Measurements from ENCODE around the gene MTHFSD. TPM values are rescaled to one million over a fixed set of nuclear protein-coding genes. Genes with fewer than 3 reads are reported as not detected.

Gene MTHFSD
- total RNA-seq, 2 donors from 2014 or later: 21.2 to 22.4 TPM

GRCh38 chr16:86545481-86545880 lies 9.6 kb downstream of the MTHFSD start:
- peaks cover 0 to 5% of the 10 kb centered on the region in 2 donors for H3K36me3 Mint-ChIP-seq (ENCODE audit: insufficient read depth in 2 of 2)
- H3K4me3 Mint-ChIP-seq: no peak overlapping the region
- no peak overlapping the region for H3K27ac Mint-ChIP-seq
- peaks cover 20% of the 10 kb centered on the region for H3K4me1 Mint-ChIP-seq (ENCODE audit: low read depth)
- no peaks in the 10 kb centered on the region for H3K27me3 Mint-ChIP-seq (ENCODE audit: low read depth)
- no peak for ATAC-seq (replicated peaks in 1 of 2)
- H3K9me3 Mint-ChIP-seq: no peaks in the 10 kb centered on the region
- DNase-seq: no peak

- DNase-seq: no peak
- no peaks in the 10 kb centered on the region for H3K27me3 Mint-ChIP-seq (ENCODE audit: low read depth)
- H3K27ac Mint-ChIP-seq: no peak overlapping the region
- H3K9me3 Mint-ChIP-seq: no peaks in the 10 kb centered on the region
- H3K36me3 Mint-ChIP-seq (ENCODE audit: insufficient read depth in 2 of 2): peaks cover 0 to 8% of the 10 kb centered on the region in 2 donors
- H3K4me1 Mint-ChIP-seq (ENCODE audit: low read depth): no peaks in the 10 kb centered on the region
- H3K4me3 Mint-ChIP-seq: no peak overlapping the region
- ATAC-seq (replicated peaks in 1 of 2): no peak
Measured at GRCh38 chr16:86542756-86543750, 12.0 kb downstream of the MTHFSD start.

DNA sequence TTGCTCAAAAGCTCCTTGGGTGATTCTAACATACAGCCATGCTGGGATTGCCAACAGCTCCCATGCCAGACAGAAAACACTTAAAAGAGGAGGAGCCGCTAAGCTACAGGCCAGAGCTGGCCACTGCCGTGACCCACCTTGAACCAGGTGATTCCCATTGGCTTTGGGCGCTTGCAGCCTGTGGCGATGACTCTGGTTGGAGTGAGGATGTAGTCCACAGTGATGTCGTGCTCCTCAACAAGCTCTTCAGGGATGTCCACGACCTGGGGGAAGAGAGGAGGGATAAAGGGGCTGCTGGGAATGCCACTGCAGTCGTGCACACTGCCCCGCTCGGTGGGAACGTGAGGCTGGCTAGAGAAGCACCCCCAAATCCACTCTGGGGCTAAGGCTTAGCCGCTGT lies 13.5 kb downstream of the MTHFSD start:
- Mint-ChIP-seq H3K4me3 (no peak overlapping the region), H3K27ac (no peak overlapping the region), H3K27me3 (ENCODE audit: low read depth) (no peaks in the 10 kb centered on the region), H3K9me3 (no peaks in the 10 kb centered on the region), H3K4me1 (ENCODE audit: low read depth) (no peaks in the 10 kb centered on the region), H3K36me3 (ENCODE audit: insufficient read depth in 2 of 2) (peaks cover 0 to 7% of the 10 kb centered on the region in 2 donors)
- ATAC-seq (replicated peaks in 1 of 2) (no peak), DNase-seq (no peak)

GRCh38 chr16:86540894-86541293 lies 14.1 kb downstream of the MTHFSD start:
- Mint-ChIP-seq H3K27ac (no peak overlapping the region), H3K9me3 (no peaks in the 10 kb centered on the region), H3K36me3 (ENCODE audit: insufficient read depth in 2 of 2) (peaks cover 0 to 7% of the 10 kb centered on the region in 2 donors), H3K4me3 (no peak overlapping the region), H3K4me1 (ENCODE audit: low read depth) (no peaks in the 10 kb centered on the region), H3K27me3 (ENCODE audit: low read depth) (no peaks in the 10 kb centered on the region)
- ATAC-seq (replicated peaks in 1 of 2): no peak
- DNase-seq: no peak

DNA sequence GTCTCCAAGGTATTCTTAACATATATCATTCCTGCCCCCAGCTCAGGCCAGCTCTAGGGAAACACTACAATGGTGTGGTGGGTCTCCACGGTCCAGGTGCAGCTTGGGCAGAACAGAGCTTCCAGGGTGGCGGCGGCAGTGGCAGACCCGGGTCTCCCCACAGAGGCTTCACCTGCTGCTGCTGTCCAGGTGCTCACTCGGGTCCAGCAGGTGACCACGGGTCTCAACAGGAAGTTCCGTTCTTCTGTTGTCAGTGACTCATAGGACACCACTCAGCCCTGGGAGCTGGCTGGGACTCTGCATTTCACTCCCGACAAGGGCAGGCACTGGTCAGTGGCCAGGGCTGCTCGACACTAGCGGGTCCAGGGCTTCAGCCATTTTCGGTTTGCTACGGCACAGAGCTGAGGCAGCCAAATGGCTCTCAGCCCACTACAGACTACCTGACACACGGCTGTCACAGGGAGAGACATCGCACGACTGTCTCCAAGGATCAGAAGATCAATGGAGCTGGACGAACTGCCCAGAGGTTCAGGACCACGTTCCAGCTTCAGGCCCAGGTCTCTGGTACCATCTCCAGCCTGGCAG lies 16.7 kb downstream of the MTHFSD start:
- ATAC-seq (replicated peaks in 1 of 2): no peak
- Mint-ChIP-seq H3K4me1 (ENCODE audit: low read depth) (no peaks in the 10 kb centered on the region), H3K9me3 (no peaks in the 10 kb centered on the region), H3K4me3 (no peak overlapping the region), H3K27ac (no peak overlapping the region), H3K36me3 (ENCODE audit: insufficient read depth in 2 of 2) (peaks cover 0 to 6% of the 10 kb centered on the region in 2 donors), H3K27me3 (ENCODE audit: low read depth) (no peaks in the 10 kb centered on the region)
- no peak for DNase-seq

DNA sequence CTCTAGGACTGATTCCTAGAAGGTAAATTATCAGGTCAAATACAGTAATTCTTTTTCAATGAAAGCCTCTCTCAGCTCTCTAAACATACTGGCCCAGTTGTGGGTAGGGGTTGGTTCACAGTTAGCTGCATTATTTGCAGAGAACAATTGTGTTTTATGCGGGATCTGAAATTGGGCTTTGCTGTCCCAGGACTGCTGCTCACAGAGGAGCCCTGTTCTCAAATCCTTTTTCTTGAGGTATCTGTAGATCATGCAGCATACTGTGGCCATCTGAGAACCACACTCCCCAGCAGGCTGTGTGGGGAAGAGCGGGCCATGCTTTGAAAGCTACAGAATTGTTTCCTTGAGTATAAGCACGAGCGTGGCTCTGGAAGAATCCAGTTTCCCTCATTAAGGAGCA lies 17.5 kb downstream of the MTHFSD start:
- DNase-seq (no peak), ATAC-seq (replicated peaks in 1 of 2) (no peak)
- Mint-ChIP-seq H3K27me3 (ENCODE audit: low read depth) (no peaks in the 10 kb centered on the region), H3K4me1 (ENCODE audit: low read depth) (no peaks in the 10 kb centered on the region), H3K27ac (no peak overlapping the region), H3K4me3 (no peak overlapping the region), H3K9me3 (no peaks in the 10 kb centered on the region), H3K36me3 (ENCODE audit: insufficient read depth in 2 of 2) (peaks cover 0 to 6% of the 10 kb centered on the region in 2 donors)

GRCh38 chr16:86536621-86537020 lies 18.4 kb downstream of the MTHFSD start:
- H3K36me3 Mint-ChIP-seq (ENCODE audit: insufficient read depth in 2 of 2): peaks cover 0 to 6% of the 10 kb centered on the region in 2 donors
- no peaks in the 10 kb centered on the region for H3K4me1 Mint-ChIP-seq (ENCODE audit: low read depth)
- no peak overlapping the region for H3K27ac Mint-ChIP-seq
- no peak for DNase-seq
- H3K9me3 Mint-ChIP-seq: no peaks in the 10 kb centered on the region
- ATAC-seq (replicated peaks in 1 of 2): no peak
- no peaks in the 10 kb centered on the region for H3K27me3 Mint-ChIP-seq (ENCODE audit: low read depth)
- H3K4me3 Mint-ChIP-seq: no peak overlapping the region

DNA sequence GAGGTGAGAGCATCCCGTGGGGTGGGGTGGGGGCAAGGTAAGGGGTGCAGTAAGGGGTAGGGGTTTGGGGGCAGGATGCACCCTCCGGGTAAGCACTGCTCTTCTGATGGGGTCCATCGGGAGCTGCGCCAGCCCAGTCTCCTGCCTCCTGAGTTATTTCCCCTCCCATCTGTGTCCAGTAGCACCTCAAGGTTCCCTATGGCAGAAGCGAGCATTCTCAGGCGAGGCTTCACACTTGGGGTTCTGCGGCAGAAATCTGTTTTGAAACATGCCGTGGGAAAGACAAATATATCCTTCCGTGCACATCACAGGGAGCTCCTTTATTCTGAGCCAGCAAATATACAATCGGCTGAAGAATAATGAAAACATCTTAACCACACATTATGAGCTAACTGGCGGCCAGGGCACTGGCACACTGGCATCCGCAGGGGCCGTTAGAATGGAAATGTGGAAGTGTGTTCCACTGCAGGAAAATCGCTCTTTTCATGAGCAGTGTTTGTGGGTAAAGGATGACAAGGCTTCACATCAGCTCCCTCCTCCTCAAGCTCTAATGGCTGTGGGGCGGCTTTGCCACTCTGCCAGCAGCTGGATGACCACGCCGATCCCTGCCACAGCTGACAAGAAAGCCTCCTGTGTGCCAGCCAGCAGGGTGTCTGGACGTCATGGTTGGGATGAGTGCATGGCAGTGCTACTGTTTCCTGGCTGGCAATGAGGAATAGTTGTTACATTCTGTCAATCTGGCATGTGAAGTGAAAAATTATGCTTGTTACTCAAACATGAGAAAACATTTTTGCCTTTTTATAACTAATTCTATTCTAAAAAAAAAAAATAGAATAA lies 20.0 kb downstream of the MTHFSD start:
- no peaks in the 10 kb centered on the region for H3K4me1 Mint-ChIP-seq (ENCODE audit: low read depth)
- ATAC-seq (replicated peaks in 1 of 2): no peak
- no peak overlapping the region for H3K27ac Mint-ChIP-seq
- DNase-seq: no peak
- no peaks in the 10 kb centered on the region for H3K9me3 Mint-ChIP-seq
- H3K27me3 Mint-ChIP-seq (ENCODE audit: low read depth): no peaks in the 10 kb centered on the region
- H3K4me3 Mint-ChIP-seq: no peak overlapping the region
- H3K36me3 Mint-ChIP-seq (ENCODE audit: insufficient read depth in 2 of 2): peaks cover 0 to 6% of the 10 kb centered on the region in 2 donors

DNA sequence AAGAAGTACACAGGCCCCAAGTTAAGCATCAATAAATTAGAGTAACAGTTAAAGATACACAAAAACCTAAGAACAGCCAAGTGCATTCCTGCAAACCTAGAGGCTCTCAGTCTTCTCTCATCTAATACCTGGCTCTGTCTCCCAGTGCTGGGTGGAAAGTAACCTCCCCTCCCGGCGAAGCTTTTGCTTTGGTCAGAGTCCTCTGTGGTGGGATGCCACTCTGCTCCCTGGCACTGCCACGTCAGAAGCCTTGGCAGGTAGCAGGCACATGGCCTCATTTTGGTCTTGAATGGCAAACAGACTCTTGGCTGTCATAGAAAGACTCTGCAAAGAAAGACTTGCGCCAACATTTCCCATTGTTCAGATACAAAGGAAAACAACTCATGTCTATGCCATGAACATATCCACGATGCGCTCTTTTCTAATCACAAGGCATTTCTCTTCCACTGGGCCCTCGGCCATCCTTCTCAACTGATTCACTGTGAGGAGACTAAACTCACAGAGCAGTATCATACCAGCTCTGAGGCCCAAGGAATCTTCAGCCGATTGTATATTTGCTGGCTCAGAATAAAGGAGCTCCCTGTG lies 21.2 kb downstream of the MTHFSD start:
- no peak for DNase-seq
- Mint-ChIP-seq H3K27ac (no peak overlapping the region), H3K27me3 (ENCODE audit: low read depth) (no peaks in the 10 kb centered on the region), H3K4me3 (no peak overlapping the region), H3K36me3 (ENCODE audit: insufficient read depth in 2 of 2) (peaks cover 0 to 3% of the 10 kb centered on the region in 2 donors), H3K9me3 (no peaks in the 10 kb centered on the region), H3K4me1 (ENCODE audit: low read depth) (no peaks in the 10 kb centered on the region)
- no peak for ATAC-seq (replicated peaks in 1 of 2)

GRCh38 chr16:86533076-86533475 lies 22.0 kb downstream of the MTHFSD start:
- Mint-ChIP-seq H3K27me3 (ENCODE audit: low read depth) (no peaks in the 10 kb centered on the region), H3K36me3 (ENCODE audit: insufficient read depth in 2 of 2) (peaks cover 0 to 4% of the 10 kb centered on the region in 2 donors)
- DNase-seq: no peak

DNA sequence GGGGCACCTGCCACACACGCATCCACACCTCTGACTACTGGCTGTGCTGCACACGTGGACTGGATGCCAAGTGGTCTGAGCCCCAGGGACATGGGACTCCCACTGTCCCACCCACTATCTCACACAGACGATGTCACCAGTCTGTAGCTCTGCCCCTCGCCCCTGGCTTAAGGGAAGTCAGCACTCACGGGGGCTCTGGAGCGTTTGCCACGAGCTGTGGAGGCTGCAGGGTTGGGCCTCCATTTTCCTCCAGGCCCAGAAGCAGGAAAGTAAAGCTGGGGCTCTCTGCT lies 22.6 kb downstream of the MTHFSD start:
- ATAC-seq (replicated peaks in 1 of 2): no peak
- DNase-seq: no peak
- H3K9me3 Mint-ChIP-seq: no peaks in the 10 kb centered on the region
- no peaks in the 10 kb centered on the region for H3K27me3 Mint-ChIP-seq (ENCODE audit: low read depth)
- H3K4me3 Mint-ChIP-seq: no peak overlapping the region
- H3K27ac Mint-ChIP-seq: no peak overlapping the region
- H3K36me3 Mint-ChIP-seq (ENCODE audit: insufficient read depth in 2 of 2): peaks cover 0 to 6% of the 10 kb centered on the region in 2 donors
- H3K4me1 Mint-ChIP-seq (ENCODE audit: low read depth): no peaks in the 10 kb centered on the region

More at GRCh38 chr16:86533076-86533475, 22.0 kb downstream of the MTHFSD start:
- Mint-ChIP-seq H3K4me3 (no peak overlapping the region), H3K4me1 (ENCODE audit: low read depth) (no peaks in the 10 kb centered on the region), H3K27ac (no peak overlapping the region), H3K9me3 (no peaks in the 10 kb centered on the region)
- no peak for ATAC-seq (replicated peaks in 1 of 2)

DNA sequence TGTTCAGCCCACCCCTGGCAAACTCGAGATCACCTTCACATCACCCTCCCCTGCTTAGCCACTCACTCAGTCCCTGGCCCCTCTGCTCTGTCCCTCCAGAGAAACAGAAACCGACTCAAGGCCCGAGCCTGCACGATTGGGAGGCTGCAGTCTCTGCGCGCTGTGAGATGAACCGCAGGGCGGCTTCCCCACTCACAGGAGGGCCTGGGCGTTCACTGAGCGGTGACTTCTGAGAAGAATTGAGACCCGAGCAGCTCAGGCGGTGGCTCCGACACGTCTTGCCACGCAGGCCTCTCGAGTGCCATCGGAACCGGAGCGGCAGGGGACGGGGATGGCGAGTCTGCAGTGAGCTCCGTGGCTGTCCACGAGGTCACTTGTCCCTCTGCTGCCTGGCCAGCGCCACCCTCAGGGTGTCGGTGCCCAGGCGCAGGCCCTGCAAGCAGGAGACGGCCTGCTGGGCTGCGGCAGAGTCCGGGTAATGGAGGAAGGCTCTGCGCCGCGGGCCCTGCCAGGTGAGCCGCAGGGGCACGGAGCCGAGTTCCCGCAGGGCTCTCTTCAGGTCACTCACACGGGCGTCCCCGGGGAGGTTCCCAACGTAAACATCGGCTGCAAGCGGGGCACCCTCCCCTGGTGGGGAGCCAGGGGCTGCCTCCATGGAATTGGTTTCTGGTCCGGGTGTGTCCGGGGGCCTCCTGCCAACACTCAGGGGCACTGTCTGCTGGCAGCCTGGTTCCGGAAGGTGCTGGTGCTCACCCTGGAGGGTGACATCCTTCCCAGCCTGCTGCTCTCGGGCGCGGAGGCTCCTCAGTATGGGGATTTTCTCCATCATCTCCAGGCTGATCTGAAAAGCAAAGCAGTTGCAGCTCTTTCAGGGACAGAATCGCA lies 23.2 kb downstream of the MTHFSD start:
- no peaks in the 10 kb centered on the region for H3K4me1 Mint-ChIP-seq (ENCODE audit: low read depth)
- peaks cover 0 to 6% of the 10 kb centered on the region in 2 donors for H3K36me3 Mint-ChIP-seq (ENCODE audit: insufficient read depth in 2 of 2)
- H3K27ac Mint-ChIP-seq: no peak overlapping the region
- H3K27me3 Mint-ChIP-seq (ENCODE audit: low read depth): no peaks in the 10 kb centered on the region
- no peaks in the 10 kb centered on the region for H3K9me3 Mint-ChIP-seq
- no peak for DNase-seq
- no peak for ATAC-seq (replicated peaks in 1 of 2)
- no peak overlapping the region for H3K4me3 Mint-ChIP-seq

Data from activated T-cell treated with anti-CD3 and anti-CD28 coated beads, Interleukin-2, amount 50 U/mL, for 72 hours (primary cell).